ENCODE measurements around the gene NUP160.
"Not testable (repeated sequence)": the region's sequence is repeated elsewhere in the genome, so short reads cannot be mapped to it uniquely, and the experiment has no call there.

Gene NUP160, protein sequence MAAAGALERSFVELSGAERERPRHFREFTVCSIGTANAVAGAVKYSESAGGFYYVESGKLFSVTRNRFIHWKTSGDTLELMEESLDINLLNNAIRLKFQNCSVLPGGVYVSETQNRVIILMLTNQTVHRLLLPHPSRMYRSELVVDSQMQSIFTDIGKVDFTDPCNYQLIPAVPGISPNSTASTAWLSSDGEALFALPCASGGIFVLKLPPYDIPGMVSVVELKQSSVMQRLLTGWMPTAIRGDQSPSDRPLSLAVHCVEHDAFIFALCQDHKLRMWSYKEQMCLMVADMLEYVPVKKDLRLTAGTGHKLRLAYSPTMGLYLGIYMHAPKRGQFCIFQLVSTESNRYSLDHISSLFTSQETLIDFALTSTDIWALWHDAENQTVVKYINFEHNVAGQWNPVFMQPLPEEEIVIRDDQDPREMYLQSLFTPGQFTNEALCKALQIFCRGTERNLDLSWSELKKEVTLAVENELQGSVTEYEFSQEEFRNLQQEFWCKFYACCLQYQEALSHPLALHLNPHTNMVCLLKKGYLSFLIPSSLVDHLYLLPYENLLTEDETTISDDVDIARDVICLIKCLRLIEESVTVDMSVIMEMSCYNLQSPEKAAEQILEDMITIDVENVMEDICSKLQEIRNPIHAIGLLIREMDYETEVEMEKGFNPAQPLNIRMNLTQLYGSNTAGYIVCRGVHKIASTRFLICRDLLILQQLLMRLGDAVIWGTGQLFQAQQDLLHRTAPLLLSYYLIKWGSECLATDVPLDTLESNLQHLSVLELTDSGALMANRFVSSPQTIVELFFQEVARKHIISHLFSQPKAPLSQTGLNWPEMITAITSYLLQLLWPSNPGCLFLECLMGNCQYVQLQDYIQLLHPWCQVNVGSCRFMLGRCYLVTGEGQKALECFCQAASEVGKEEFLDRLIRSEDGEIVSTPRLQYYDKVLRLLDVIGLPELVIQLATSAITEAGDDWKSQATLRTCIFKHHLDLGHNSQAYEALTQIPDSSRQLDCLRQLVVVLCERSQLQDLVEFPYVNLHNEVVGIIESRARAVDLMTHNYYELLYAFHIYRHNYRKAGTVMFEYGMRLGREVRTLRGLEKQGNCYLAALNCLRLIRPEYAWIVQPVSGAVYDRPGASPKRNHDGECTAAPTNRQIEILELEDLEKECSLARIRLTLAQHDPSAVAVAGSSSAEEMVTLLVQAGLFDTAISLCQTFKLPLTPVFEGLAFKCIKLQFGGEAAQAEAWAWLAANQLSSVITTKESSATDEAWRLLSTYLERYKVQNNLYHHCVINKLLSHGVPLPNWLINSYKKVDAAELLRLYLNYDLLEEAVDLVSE (N-terminal part only)

DNA sequence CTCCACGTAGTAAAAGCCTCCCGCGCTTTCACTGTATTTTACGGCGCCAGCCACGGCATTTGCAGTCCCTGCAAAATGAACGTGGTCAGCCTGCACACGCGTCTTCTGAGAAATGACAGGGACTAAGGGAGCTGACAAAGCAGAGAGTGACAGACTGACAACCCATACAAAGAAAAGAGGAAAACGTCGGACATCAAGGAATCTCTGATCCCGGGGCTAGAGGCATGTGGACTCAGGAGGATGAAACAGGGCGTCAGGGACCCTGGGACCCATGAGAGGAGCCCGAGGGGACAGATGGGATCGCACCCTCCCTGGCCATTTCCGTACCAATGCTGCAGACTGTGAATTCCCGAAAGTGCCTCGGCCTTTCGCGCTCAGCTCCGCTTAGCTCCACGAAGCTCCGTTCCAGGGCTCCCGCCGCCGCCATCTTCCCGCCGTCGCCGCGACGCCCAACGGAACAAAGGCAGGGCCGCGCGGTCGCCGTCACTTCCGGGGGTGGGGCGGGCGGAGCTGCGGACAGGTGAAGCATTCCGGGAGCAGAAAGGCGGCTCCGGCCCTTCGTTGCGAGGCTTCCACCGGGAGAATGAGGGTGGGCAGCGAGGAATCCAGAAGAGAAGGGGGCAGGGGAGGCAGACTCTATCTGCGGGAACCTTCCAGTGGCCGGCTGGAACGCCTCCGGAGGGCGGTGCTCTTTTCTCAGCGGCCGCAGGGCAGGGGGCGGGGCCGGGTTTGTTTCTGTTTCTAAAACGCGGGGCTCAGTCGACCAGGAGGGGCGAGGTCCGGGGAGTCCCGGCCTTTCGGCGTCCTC is at the start of gene NUP160:
Gene NUP160, minus strand, starts transcription at position 459 of the 808 bp plus-strand sequence. Its CDS starts 32 bp downstream, at position 427.
- DNase-seq: peak in 1 of 2 experiments; percentile 51

DNA sequence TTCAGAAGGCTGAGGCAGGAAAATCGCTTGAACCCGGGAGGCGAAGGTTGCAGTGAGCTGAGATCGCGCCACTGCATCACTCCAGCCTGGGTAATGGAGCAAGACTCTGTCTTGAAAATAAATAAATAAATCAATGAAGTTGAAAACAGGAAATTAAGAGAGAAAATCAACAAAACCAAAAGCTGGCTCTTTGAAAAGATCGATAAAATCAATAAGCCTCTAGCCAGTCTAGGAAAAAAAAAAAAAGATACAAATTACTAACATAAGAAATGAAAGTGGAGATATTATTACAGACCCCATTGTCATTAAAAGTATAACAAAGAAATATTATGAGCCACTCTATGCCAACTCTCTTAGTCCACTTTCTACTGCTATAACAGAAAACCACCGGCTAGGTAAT is 48.0 kb upstream of the NUP160 start:
- no peak for DNase-seq

DNA sequence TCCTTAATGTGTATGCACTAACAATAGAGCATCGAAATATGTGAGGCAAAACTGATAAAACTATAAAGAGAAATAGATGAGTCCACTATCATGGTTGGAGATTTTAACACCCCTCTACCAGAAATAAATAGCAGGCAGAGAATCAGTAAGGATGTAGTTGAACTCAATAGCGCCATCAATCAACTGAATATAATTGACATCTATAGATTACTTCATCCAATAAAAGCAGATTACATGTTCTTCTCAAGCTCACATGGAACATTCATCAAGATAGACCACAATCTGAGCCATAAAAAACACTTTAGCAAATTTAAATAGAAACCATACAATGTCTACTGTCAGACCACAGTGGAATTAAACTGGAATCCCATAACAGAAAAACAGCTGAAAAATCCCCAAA is 46.9 kb upstream of the NUP160 start:
- no peak for DNase-seq

DNA sequence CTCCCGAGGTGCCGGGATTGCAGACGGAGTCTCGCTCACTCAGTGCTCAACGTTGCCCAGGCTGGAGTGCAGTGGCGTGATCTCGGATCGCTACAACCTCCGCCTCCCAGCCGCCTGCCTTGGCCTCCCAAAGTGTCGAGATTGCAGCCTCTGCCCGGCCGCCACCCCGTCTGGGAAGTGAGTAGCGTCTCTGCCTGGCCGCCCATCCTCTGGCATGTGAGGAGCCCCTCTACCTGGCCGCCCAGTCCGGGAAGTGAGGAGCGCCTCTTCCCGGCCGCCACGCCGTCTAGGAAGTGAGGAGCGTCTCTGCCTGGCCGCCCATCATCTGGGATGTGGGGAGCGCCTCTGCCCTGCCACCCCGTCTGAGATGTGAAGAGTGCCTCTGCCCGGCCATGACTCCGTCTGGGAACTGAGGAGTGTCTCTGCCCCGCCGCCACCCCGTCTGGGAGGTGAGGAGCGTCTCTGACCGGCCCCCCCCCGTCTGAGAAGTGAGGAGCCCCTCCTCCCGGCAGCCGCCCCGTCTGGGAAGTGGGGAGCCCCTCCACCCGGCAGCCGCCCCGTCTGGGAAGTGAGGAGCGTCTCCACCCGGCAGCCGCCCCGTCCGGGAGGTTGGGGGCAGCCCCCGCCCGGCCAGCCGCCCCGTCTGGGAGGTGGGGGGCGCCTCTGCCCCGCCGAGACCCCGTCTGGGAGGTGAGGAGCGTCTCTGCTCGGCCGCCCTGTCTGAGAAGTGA is 44.6 kb upstream of the NUP160 start:
- DNase-seq: not testable (repeated sequence)

DNA sequence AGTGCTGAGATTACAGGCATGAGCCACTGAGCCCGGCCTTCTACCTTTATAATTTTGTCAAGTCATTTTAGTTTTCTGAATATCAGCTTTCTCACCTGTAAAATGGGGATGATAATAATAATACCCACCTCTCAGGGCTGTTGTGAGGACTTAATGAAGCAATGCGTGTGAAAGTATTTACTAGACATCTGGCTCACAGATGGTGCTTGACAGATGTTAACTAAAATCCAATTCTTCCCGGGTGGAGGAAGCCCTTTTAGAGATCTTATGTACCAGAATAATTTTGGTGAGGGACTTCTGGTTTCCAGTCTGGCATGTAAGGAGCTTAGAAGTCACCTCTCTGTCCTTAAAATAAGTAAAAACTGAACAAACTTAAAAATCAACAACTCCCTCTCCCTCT is 43.7 kb upstream of the NUP160 start:
- DNase-seq: no peak

DNA sequence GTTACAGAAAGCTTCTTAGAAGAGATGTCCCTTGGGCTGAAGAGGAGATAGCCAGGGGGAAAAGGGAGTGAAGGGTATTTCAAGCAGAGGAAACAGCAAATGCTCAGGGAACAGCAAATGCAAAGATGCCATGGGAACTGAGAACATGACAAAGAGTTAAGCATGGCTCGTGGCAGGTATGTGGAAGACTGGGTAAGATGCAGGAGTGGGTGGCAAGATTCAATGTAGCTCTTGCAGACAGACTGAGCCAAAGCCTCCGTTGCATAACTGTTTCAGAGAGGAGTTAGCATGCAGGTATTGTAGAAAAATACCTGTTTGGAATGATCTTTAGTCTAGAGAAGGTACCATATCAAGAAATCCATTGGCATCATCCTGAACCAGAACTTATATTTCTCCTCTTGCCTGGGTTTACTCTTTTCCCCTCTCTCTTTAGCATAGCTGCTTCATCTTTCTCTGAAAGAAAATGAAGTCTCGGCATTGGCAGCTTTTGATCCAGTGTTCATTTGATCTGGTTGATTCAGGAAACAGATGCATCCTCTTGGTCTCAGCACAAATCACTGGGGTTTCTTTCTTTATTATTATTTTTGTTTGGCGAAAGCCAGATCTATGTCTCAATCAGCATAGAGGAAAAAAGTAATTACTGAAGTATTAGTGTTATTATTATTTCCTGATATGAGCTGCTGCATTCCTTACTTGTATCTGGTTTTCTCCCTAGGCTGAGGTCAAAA is 41.7 kb upstream of the NUP160 start:
- no peak for DNase-seq

DNA sequence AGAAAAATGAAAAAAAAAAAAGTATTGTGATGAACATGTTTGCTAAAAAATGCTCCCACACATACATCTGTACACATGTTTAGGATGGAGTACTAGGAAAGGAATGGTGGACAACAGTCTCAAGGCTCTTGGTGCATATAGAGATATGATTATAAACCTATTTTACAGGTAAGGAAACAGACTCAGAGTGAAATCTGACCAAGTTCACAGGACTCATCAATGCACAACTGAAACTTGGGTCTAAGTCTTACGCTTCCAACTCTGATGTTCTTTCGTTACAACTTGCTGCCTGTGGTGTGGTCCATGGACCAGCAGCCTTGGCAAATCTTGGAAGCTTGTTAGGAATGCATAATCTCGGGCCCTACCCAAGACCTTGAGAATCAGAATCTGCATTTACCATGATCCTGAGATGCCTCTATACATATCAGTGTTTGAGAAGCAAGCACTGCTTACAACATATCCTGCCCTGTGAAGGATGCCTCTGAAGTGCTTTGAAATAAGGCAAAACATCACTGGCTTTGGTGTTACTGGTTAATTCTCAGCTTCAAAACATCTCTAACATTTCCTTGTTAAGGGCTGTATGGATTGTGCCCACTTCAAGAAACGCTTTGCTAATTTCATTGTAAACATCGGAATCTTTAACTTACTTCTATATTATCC is 39.9 kb upstream of the NUP160 start:
- no peak for DNase-seq

DNA sequence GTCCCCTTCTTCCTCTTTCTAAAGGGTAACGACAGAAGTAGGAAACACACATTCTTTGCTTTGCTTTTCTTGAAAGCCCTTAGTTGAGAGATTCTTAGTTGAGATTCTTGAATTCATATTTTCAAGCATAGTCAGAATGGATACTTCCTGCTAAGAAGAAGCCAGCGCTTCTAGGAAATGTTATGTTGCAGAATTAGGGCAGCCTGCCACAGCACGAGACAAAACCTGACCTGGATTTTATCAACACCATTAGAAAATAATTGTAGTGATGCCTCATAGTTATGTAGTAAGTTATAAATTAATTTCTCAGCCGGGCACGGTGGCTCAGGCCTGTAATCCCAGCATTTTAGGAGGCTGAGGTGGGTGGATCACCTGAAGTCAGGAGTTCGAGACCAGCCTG is 37.9 kb upstream of the NUP160 start:
- no peak for DNase-seq

DNA sequence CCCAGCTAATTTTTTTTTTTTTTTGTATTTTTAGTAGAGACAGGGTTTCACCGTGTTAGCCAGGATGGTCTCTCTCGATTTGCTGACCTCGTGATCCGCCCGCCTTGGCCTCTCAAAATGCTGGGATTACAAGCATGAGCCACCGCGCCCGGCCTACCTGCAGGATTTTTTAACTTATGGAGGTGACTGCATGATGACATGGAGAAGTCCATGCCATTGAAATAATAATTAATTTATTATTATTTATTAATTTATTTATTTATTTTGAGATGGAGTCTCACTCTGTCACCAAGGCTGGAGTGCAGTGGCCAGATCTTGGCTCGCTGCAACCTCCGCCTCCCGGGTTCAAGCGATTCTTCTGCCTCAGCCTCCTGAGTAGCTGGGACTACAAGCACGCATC is 34.3 kb upstream of the NUP160 start:
- not testable (repeated sequence) for DNase-seq

DNA sequence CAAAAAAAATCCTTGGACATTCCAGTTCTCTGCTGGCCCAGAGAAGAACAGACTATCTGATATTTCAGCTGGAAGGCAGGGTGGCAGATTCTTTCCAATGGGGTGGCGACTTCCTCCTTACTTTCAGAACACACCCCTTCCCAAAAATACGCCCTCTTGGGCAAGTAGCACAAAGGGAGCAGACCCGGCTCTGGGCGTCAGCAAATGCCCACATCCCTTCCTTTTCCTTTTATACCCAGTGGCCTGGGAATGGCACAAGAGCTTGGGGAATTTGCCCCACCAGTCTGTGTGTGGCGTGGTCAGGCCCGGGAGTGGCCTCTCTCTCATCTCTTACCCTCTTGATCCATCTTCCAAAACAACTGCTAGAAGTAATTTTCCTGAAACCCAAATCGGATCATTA is 33.0 kb upstream of the NUP160 start:
- no peak for DNase-seq

DNA sequence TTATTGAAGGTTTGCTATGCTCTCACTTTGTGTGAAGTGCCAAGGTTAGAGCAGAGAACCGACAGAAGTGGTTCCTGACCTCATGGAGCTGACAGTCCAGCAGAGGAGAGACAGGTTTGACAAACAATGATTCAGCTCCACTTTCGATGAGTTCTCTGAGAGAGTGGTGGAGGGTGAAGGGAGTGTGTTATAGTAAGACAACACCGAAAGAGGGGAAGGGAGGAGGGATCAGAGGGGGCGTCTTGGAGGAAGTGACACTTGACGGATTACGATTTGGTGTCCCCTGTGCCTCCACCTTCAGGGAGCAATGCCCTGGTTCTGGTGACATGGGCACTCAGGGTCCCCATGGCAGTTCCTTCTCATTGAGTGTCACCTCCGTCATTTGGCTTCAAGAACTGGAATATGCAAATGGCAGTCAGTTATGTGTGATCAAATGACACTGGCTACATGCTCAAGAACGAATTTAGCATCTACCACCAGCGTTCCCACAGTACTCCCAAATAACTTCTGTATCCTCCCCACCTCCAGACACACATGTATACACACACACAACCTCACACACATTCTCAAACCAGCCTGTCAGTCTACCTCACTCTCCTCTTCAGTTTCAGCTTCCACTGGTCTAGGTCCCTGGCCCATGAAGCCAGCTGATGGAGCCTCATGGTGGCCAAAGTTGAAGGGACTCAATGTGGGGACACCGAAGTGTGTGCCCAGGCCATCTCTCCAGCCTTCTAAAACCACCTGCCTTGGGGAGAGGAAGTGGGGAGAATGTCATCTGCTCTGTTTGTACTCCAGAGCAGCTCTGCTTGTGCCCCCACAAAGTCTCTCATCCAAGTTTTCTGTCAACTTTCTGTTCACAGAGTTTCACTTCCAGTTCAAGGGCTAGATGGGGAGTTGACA is 31.4 kb upstream of the NUP160 start:
- DNase-seq: no peak

DNA sequence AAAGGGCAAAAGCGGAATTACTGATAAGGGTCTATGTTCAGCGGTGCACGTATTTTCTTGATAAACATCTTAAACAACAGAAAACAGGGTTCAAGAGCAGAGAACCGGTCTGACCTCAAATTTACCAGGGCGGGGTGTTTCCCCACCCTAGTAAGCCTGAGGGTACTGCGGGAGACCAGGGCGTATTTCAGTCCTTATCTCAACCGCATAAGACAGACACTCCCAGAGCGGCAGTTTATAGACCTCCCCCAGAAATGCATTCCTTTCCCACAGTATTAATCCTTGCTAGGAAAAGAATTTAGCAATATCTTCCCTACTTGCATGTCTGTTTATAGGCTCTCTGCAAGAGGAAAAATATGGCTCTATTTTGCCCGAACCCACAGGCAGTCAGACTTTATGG is 27.7 kb upstream of the NUP160 start:
- not testable (repeated sequence) for DNase-seq

DNA sequence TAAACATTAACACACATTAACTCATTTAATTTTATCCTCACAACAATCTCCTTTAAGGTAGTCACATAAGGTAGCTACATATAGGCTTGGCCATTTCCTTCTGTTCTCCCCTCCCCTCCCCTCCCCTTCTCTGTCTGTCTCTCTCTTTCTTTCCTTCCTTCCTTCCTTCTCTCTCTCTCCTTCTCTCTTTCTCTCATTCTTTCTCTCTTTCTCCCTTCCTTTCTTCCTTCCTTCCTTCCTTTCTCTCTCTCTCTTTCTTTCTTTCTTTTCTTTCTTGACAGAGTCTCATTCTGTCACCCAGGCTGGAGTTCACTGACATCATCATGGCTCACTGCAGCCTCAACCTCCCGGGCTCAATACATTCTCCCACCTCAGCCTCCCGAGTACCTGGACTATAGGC is 22.3 kb upstream of the NUP160 start:
- DNase-seq: no peak

DNA sequence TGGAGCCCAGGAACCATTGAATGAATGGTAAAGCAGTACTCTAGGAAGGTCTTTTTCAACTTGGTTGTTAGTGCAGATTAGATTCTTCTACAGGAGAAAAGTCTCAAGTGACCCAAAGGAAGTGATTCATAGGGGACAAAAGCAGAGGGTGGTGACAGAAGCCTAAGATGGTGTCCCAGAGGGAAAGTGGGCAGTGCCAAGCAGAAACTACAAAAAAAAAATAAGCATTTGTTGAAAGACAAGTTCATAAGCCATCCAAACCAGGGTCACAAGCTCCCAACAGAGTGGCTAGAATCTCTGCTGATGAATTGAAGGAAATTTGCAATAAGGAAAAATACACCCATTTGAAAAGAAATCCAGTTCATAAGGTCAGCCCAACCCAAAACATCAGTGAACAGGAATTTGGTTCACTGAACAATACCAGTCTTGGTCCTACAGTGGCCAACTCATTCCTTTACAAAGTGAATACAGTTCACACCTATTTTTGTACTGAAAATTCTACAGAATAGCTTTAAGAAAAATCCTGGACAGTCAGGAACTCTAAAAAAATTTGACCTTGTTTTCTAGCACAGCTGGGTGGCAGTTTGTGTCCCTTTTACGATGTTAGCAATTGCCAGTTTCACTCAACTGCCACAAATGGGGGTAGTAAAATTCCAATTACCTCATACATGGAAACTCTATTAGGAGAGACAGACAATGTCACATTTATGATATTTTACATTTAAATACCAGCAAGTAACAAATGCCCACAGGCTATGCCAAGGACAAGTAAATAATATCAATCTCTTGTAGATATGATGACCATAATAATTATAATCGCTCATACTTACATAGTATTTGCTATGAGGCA is 21.6 kb upstream of the NUP160 start:
- no peak for DNase-seq

DNA sequence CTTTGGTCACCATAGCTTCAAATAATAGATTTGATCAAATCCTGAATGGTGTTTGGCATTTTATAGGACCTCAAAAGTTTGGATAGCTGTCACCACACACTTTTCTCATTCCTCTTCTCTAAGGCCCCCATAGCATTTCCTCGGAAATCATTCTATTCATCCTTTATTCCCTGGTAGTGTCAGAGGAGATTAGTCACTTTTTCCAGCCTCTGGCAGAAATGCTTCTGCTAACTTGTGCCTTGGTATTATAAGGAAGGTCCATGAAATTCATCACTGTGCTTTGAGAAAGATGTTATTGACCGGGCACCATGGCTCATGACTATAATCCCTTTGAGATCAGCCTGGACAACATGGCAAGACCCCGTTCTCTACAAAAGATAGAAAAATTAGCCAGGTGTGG is 19.7 kb upstream of the NUP160 start:
- DNase-seq: no peak

DNA sequence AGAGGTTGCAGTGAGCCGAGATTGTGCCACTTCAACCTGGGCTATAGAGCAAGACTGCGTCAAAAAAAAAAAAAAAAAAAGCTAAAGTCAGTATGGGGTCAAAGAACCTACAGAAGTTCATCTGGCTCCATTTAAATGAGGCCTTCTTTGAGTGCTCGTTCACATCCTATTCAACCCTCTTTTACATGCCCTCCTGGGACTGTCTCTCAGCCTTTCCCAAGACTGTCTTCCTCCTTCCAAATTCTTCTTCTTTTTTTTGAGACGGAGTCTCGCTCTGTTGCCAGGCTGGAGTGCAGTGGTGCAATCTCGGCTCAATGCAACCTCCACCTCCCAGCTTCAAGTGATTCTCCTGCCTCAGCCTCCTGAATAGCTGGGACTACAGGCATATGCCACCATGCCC is 18.7 kb upstream of the NUP160 start:
- DNase-seq: not testable (repeated sequence)

DNA sequence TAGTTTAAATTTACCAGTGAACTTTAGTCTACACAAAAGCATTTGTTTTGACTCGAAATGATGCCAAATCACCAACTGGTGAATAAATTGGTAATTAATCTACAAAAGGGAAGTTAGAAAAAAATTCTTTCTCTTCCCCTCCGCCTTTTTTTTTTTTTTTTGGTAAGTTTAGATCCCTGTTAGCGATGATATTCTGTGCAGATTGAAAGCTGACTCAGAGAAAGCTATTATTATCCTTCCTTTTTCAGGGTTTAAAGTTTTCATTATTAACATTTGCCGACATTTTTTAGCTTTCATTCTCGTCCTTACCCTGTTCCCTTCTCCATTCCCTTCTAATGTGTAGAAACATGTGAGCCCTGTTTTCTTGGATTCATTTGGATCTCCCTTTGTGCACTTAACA is 16.8 kb upstream of the NUP160 start:
- no peak for DNase-seq

DNA sequence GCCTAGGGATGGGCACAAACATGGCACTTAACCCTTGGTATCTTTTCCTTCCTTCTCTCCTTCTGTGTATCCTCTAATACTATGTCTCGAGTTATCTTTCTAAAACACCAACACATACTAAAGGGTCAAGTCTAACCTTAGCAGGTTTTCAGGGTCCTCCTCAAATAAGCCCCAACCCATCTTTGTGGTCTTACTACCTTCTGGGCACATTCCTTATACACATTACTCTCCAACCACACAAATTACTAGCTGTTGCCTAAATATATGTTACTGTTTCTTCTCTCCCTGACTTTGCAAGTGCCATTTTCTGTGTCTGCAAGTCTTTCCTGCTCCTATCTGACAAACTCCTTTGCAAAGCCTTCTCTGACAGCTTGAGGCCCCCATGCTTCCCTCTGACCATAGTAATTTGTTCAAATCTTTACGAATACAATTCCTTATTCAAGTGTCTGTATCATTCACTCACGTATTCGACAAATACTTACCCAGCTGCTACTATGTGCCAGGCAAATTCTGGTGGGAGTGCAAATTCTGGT is 15.8 kb upstream of the NUP160 start:
- DNase-seq: no peak

Measured in cerebellar nuclear complex (tissue), 1 donor.